ENCODE measurements around the gene PAQR8.

DNA sequence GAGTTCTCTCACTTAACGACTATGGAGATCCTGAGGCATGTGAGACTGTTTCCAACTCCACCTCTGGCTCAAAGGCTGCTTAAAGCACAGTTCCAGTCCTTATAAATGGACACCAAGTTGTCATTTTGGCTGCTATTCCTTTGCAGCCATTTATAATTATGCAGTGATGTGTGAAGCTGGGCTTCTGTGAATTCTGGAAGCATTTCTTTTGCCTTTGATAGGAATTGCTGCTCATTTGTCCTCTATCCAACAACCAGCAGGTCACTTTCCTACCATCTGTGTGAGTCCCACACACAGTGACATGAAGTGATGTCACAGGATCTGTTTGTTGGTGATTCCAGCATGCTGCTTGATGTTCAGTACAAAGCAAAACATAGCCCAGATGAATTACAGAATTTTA lies 29.6 kb downstream of the PAQR8 start:
- TF ChIP-seq, protein P1, sequence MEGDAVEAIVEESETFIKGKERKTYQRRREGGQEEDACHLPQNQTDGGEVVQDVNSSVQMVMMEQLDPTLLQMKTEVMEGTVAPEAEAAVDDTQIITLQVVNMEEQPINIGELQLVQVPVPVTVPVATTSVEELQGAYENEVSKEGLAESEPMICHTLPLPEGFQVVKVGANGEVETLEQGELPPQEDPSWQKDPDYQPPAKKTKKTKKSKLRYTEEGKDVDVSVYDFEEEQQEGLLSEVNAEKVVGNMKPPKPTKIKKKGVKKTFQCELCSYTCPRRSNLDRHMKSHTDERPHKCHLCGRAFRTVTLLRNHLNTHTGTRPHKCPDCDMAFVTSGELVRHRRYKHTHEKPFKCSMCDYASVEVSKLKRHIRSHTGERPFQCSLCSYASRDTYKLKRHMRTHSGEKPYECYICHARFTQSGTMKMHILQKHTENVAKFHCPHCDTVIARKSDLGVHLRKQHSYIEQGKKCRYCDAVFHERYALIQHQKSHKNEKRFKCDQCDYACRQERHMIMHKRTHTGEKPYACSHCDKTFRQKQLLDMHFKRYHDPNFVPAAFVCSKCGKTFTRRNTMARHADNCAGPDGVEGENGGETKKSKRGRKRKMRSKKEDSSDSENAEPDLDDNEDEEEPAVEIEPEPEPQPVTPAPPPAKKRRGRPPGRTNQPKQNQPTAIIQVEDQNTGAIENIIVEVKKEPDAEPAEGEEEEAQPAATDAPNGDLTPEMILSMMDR (conservative IDR thresholded peaks at IDR 0.05) = no peak
- TF ChIP-seq ZFX (IDR thresholded peaks at IDR 0.05) = no peak

Data from C4-2B (cell line).